ENCODE results near the gene OXTR.

The OXTR gene

GRCh38 chr3:8709801-8710507, 59.5 kb downstream of the OXTR start:
- DNase-seq = no peak

GRCh38 chr3:8709287-8709686, 60.1 kb downstream of the OXTR start:
- DNase-seq = no peak

- no peak for DNase-seq
Measured at GRCh38 chr3:8705575-8705974, 63.8 kb downstream of the OXTR start.

- no peak for DNase-seq
Measured at GRCh38 chr3:8702560-8702959, 66.9 kb downstream of the OXTR start.
